Ovary (tissue), 9 donors: ENCODE measurements around the gene PEX14. TPM values are rescaled to one million over a fixed set of nuclear protein-coding genes. Genes with fewer than 3 reads are reported as not detected.

ENCODE experiments used
- DNase-seq, 5 donors: peaks; one replicate each; pipeline ENCODE4 v3.0.0-alpha.2; 2019 to 2020
- H3K27ac ChIP-seq, 2 donors: fragments of 200-600 bp; one replicate each; pipeline versions ENCODE4 v1.5.1 to v1.8.0; 2019 to 2022
- H3K27me3 ChIP-seq: fragments of 200-600 bp; one replicate; pipeline ENCODE4 v1.8.0; 2022
- H3K36me3 ChIP-seq: fragments of 200-600 bp; sonication (generic); one replicate; pipeline ENCODE4 v1.5.1; 2019
- H3K4me1 ChIP-seq: one replicate; pipeline ENCODE4 v1.8.1; 2013; ENCODE audit warnings: mild to moderate bottlenecking, moderate library complexity; ENCODE audit not compliant: insufficient read depth
- H3K4me3 ChIP-seq: fragments of 200-600 bp; sonication (generic); one replicate; pipeline ENCODE4 v1.5.1; 2017
- H3K9me3 ChIP-seq, 2 donors: fragments of 200-600 bp in 1 of 2; sonication (generic) in 1 of 2; one replicate each; pipeline versions ENCODE4 v1.5.1 to v1.8.1; 2013 to 2019; ENCODE audit warnings: mild to moderate bottlenecking in 1 of 2, moderate library complexity in 1 of 2
- CTCF ChIP-seq, 3 donors: fragments of 450-650 bp in 2 of 3; fragments of 200-600 bp in 1 of 3; IDR thresholded peaks; one replicate each; pipeline versions ENCODE4 v1.5.1 to v1.8.0; 2016 to 2022; ENCODE audit warnings: antibody characterized with exemption in 3 of 3, mild to moderate bottlenecking in 1 of 3
- EP300 ChIP-seq: sonication (generic); formaldehyde crosslinking; IDR thresholded peaks from one replicate; pipeline ENCODE4 v1.6.1; 2017; ENCODE audit warnings: antibody characterized with exemption
- POLR2A ChIP-seq: fragments of 450-650 bp; IDR thresholded peaks from one replicate; pipeline ENCODE4 v1.6.1; 2017; ENCODE audit warnings: antibody characterized with exemption, mild to moderate bottlenecking, moderate library complexity
- WGBS, 3 donors: extraction: QIAGEN DNeasy Blood & Tissue Kit in 1 of 3; methylation state at CpG; one replicate each; pipeline versions ENCODE4 v1.1.5 to v1.1.7; 2013 to 2017; 5-methylcytosine and 5-hydroxymethylcytosine counted together
- intact Hi-C, 4 donors: fragments of 100-400 bp; cut with DNase I; formaldehyde crosslinking; loops; one replicate each; pipeline versions ENCODE4 v1.11.0 to v1.15.1; 2022 to 2023
- polyA plus RNA-seq, 2 donors: library from polyadenylated mRNA; stranded (reverse); fragments of 200-250 nt in 1 of 2; fragments of 350-450 nt in 1 of 2; fragmentation: Illumina TruSeq in 1 of 2; extraction: RNeasy Lipid Tissue Mini Kit (QIAGEN cat#74804) in 1 of 2; gene quantifications; one replicate each; pipeline ENCODE4 v1.2.3, GENCODE V29; 2013 to 2014
- total RNA-seq, 7 donors: library from RNA; depleted of rRNA in 2 of 7; stranded (reverse); fragments of >200 nt in 2 of 7; fragmentation: NEBNext Ultra II Directional in 3 of 7; extraction: Animal tissue kit (Norgen Biotek cat#: 25700) in 3 of 7; gene quantifications; one replicate each; pipeline versions ENCODE4 v1.1.0 to v1.2.4, GENCODE V29; 2016 to 2023
- donor health status: DM: no; HTN: no; CAD: no; lungs with moderate emphysema.
- donor health status: DM: no; HTN: no; CAD: no.
- donor health status: Bipolar disorder and iron deficiency.
- donor health status: DM: yes; HTN: yes; CAD: no.
- donor health status: DM: no; HTN: no; CAD: no.
- donor health status: DM: yes; HTN: yes; CAD: no.

Gene PEX14
- total and polyA plus RNA-seq, 9 donors, result 3.3 to 22.9 (median 16.7) TPM

GRCh38 chr1:10517677-10517982 is 42.9 kb downstream of the PEX14 start:
- H3K27ac ChIP-seq, result no peak overlapping the region
- no peaks in the 10 kb centered on the region for H3K9me3 ChIP-seq
- TF ChIP-seq CTCF (IDR thresholded peaks at IDR 0.05), result no peak
- no peak for TF ChIP-seq POLR2A
- no peak for TF ChIP-seq EP300
- intact Hi-C loops, result no loop called here
- no peak for DNase-seq
- H3K4me3 ChIP-seq, result no peak overlapping the region
- peaks cover 4% of the 10 kb centered on the region for H3K4me1 ChIP-seq
- WGBS, 3 donors, result 95 to 99% (median 97%) methylated on average over 2 of the region's 2 CpGs
- H3K27me3 ChIP-seq, result no peaks in the 10 kb centered on the region
- H3K36me3 ChIP-seq, result no peaks in the 10 kb centered on the region

DNA sequence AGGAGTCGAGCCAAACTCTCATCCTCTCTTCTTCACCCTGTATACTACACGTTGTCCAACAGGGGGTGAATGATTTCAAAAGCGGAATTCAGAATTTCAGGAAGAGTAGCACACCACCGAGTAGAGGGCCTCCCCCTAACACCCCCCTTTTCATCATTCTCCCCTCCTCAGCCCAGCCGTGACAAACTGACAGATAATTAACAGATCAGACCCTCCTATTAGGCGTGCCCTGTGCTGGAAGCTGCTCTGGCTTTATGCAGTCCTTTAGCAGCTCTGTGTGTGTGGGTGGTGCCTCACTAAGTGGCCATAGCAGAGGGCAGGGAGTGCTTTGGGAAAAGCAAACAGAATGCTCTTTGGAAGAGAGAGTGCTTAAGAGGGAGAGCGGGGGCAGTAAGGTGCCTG is 44.3 kb downstream of the PEX14 start:
- no peak overlapping the region for H3K27ac ChIP-seq
- H3K4me1 ChIP-seq, result peaks cover 4% of the 10 kb centered on the region
- no peak for DNase-seq

DNA sequence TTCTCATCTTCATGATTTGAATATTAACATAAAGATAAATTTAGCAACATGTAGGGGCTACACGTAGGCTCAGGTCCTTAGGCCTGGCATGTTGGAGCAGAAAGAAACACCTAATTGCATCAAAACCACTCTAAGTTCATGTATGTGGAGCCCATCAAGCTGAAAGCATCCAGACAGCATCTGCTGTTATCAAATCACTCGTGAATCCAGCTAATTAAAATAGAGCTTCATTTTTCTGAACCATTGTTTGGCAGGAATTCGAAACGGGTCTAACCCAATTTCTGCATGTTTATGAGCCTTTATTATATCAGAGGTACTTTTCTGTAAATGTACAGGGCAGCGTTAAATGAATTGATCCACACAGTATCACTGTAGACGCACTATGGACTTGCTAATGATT is 45.7 kb downstream of the PEX14 start:
- H3K27ac ChIP-seq, result no peak overlapping the region
- 92 to 95% (median 93%) methylated on average over 6 of the region's 6 CpGs for WGBS, 3 donors
- no peaks in the 10 kb centered on the region for H3K36me3 ChIP-seq
- peaks cover 4% of the 10 kb centered on the region for H3K4me1 ChIP-seq
- no peak overlapping the region for H3K4me3 ChIP-seq
- no peak for DNase-seq
- H3K9me3 ChIP-seq, result no peaks in the 10 kb centered on the region
- H3K27me3 ChIP-seq, result no peaks in the 10 kb centered on the region
- TF ChIP-seq CTCF (IDR thresholded peaks at IDR 0.05) (no peak), EP300 (no peak), POLR2A (no peak)
- intact Hi-C loops, result no loop called here

More for the DNA sequence above, 44.3 kb downstream of the PEX14 start:
- intact Hi-C loops, result no loop called here
- WGBS, 3 donors, result 41 to 49% (median 43%) methylated on average over 7 of the region's 7 CpGs
- Histone ChIP-seq H3K27me3 (no peaks in the 10 kb centered on the region), H3K4me3 (no peak overlapping the region), H3K9me3 (no peaks in the 10 kb centered on the region), H3K36me3 (no peaks in the 10 kb centered on the region)
- TF ChIP-seq POLR2A (no peak), EP300 (no peak), CTCF (IDR thresholded peaks at IDR 0.05) (no peak)

GRCh38 chr1:10520952-10521351 is 46.2 kb downstream of the PEX14 start:
- Histone ChIP-seq H3K4me3 (no peak overlapping the region), H3K9me3 (no peaks in the 10 kb centered on the region), H3K27ac (no peak overlapping the region), H3K4me1 (peaks cover 4% of the 10 kb centered on the region), H3K36me3 (no peaks in the 10 kb centered on the region), H3K27me3 (no peaks in the 10 kb centered on the region)
- WGBS, 3 donors, result 63 to 74% (median 73%) methylated on average over 1 of the region's 1 CpG
- DNase-seq, result no peak
- TF ChIP-seq POLR2A, result no peak
- no peak for TF ChIP-seq EP300
- TF ChIP-seq CTCF (IDR thresholded peaks at IDR 0.05), result no peak
- intact Hi-C loops, result no loop called here
